Psoas muscle (tissue), 8 donors: ENCODE measurements around the gene HLA-DOB. TPM values are rescaled to one million over a fixed set of nuclear protein-coding genes. Genes with fewer than 3 reads are reported as not detected.

ENCODE experiments used
- ATAC-seq, 4 donors: fragments of 200-7000 bp; cut with Tn5 transposase; one replicate each; pipeline ENCODE4 v1.9.1; 2020; ENCODE audit warnings: moderate library complexity in 3 of 4, mild to moderate bottlenecking in 2 of 4
- DNase-seq, 2 donors: peaks; one replicate each; pipeline ENCODE4 v3.0.0-alpha.2; 2020
- H3K27ac ChIP-seq: fragments of 200-600 bp; one replicate; pipeline ENCODE4 v1.8.0; 2022
- H3K27me3 ChIP-seq, 3 donors: fragments of 200-600 bp in 1 of 3; one replicate each; pipeline versions ENCODE4 v1.6.1 to v1.8.0; 2013 to 2022; ENCODE audit warnings: low read length in 2 of 3, mild to moderate bottlenecking in 2 of 3, moderate library complexity in 1 of 3; ENCODE audit not compliant: insufficient read depth in 3 of 3
- H3K36me3 ChIP-seq, 2 donors: fragments of 200-600 bp in 1 of 2; one replicate each; pipeline versions ENCODE4 v1.6.1 to v1.8.0; 2013 to 2022; ENCODE audit warnings: low read depth in 1 of 2, mild to moderate bottlenecking in 1 of 2, moderate library complexity in 1 of 2; ENCODE audit not compliant: insufficient read depth in 1 of 2
- H3K4me1 ChIP-seq: fragments of 200-600 bp; one replicate; pipeline ENCODE4 v1.8.0; 2022
- H3K4me3 ChIP-seq: fragments of 200-600 bp; one replicate; pipeline ENCODE4 v1.8.0; 2022; ENCODE audit warnings: mild to moderate bottlenecking
- H3K9me3 ChIP-seq: fragments of 200-600 bp; one replicate; pipeline ENCODE4 v1.8.0; 2022
- CTCF ChIP-seq: fragments of 200-600 bp; IDR thresholded peaks from one replicate; pipeline ENCODE4 v1.8.0; 2022; ENCODE audit warnings: antibody characterized with exemption
- WGBS, 3 donors: extraction: QIAGEN DNeasy Blood & Tissue Kit; methylation state at CpG; one replicate each; pipeline versions ENCODE4 v1.1.6 to v1.1.7; 2013; 5-methylcytosine and 5-hydroxymethylcytosine counted together
- intact Hi-C, 2 donors: fragments of 100-400 bp; cut with DNase I; formaldehyde crosslinking; loops; one replicate each; pipeline versions ENCODE4 v1.11.0 to v1.14.2; 2022
- polyA plus RNA-seq, 3 donors: library from polyadenylated mRNA; stranded (reverse); fragments of 200-250 nt; gene quantifications; one replicate each; pipeline ENCODE4 v1.2.3, GENCODE V29; 2013
- total RNA-seq, 4 donors: library from RNA; stranded (reverse); fragmentation: NEBNext Ultra II Directional in 2 of 4; extraction: Animal tissue kit (Norgen Biotek cat#: 25700) in 2 of 4; gene quantifications; one replicate each; pipeline versions ENCODE4 v1.2.1 to v1.2.4, GENCODE V29; 2021 to 2023
- donor health status: healthy with polysubstance abuse.
- donor health status: DM: no; HTN: no; CAD: no; lungs with moderate emphysema.
- donor health status: Bipolar disorder and iron deficiency.
- donor health status: healthy.
- donor health status: DM: yes; HTN: yes; CAD: no.
- donor health status: DM: no; HTN: no; CAD: no.
- donor health status: DM: no; HTN: no; CAD: no.
- donor health status: DM: yes; HTN: yes; CAD: no.

HLA-DOB gene
- total and polyA plus RNA-seq, 7 donors: 0.10 to 0.25 (median 0.20) TPM; not detected in 3

GRCh38 chr6:32840604-32841246 lies 23.9 kb upstream of the HLA-DOB start:
- peaks cover 16% of the 10 kb centered on the region for H3K4me1 ChIP-seq
- ATAC-seq (no peak), DNase-seq (no peak)
- no peaks in the 10 kb centered on the region for H3K9me3 ChIP-seq
- intact Hi-C loops: no loop called here
- H3K4me3 ChIP-seq: no peak overlapping the region
- no peaks in the 10 kb centered on the region for H3K27me3 ChIP-seq
- no peak overlapping the region for H3K27ac ChIP-seq
- peaks cover 0 to 21% of the 10 kb centered on the region in 2 donors for H3K36me3 ChIP-seq
- TF ChIP-seq CTCF: no peak
- 88 to 94% (median 91%) methylated on average over 9 of the region's 9 CpGs for WGBS, 3 donors

DNA sequence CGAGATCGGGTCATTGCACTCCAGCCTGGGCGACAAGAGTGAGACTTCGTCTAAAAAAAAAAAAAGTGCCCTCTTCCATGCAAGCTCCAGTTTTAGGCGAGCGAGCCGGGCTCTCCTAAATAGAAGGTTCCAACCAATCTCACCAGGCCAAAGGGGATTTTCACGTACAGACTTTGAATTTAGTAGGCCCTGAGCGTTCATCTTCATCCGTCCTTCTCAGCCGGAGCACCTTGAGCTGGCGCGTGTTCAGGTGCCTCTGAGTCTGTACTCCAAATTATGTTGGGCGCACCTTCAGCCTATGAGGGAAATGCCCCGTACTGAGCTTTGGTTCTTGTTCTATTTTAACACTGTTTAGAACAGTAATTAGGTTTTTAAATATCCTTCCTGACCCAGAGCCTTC lies 22.6 kb upstream of the HLA-DOB start:
- no peak for ATAC-seq
- intact Hi-C loops: loop anchor here (2.0 kb wide), 3 partner anchors 13 to 27 kb away; partner anchors contain the start of genes PSMB9 (in 1 of the 2) and TAP1 (in 1 of the 2)

DNA sequence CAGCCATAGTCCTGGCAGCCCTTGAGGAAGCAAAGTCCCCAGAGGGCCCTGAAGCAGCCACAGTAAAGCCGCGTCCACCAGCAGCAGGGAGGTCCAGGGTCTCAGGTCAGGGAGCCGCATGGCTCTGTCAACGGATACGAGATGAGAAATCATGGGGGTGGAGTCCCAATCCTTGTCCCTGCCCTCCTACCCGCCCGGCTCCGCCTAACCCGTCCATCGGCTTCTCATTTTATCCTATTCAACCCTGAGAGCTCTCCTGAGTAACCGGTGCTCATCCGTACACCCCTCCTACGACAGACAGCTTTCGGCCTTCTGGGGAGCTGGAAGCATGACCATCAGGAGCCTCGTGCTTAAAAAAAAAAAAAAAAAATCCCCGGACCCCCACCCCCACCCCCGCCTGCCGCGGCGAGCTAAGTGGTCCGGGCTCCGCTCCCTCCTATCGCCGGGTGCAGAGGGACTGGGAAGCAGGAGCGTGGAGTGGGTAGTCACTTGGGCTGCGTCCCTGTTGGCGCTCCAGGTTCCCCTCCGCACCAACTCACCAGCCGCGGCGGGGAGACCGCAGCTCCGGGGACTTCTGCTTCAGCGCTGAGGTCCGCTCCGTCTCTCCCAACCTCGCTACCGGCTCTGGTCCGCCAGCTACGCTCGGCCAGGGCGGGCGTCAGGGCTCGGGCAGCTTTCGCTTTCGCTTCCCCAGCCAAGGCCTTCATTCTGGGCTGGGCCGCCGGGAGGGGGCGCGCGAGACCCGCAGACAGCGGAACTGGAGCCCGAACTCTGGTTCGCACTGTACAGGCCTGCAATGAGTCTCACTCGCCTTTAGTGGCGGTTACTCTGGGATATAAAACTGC lies 21.5 kb upstream of the HLA-DOB start, which contains the start of gene TAP2:
TSS of gene TAP2 (minus strand) at position 626 of the 845 bp plus-strand sequence. CDS start at position 120, 506 bp downstream.
- DNase-seq: peak; percentile 96 to 98
- Histone ChIP-seq H3K27me3 (no peaks in the 10 kb centered on the region), H3K27ac (peak within 1 kb of the TSS; percentile 95), H3K36me3 (peaks cover 0 to 39% of the 10 kb centered on the region in 2 donors), H3K4me3 (peak within 1 kb of the TSS; percentile 94), H3K9me3 (no peaks in the 10 kb centered on the region), H3K4me1 (peaks cover 12% of the 10 kb centered on the region)
- intact Hi-C loops: loop anchor here (1.0 to 2.0 kb wide), 4 partner anchors 14 to 30 kb away; partner anchors contain the start of genes PSMB9 (in 1 of the 2) and TAP1 (in 1 of the 2)
- peak; percentile 96 for TF ChIP-seq CTCF
- 0 to 2% (median 0%) methylated on average over 49 to 57 of the region's 57 CpGs for WGBS, 3 donors
- ATAC-seq: peak; percentile 97 to 98 (median 98)

More for the DNA sequence above, 22.6 kb upstream of the HLA-DOB start:
- Histone ChIP-seq H3K4me3 (no peak overlapping the region), H3K4me1 (peaks cover 12% of the 10 kb centered on the region), H3K9me3 (no peaks in the 10 kb centered on the region), H3K27ac (peak overlapping the region; percentile 95), H3K27me3 (no peaks in the 10 kb centered on the region), H3K36me3 (peaks cover 0 to 29% of the 10 kb centered on the region in 2 donors)
- DNase-seq: no peak
- no peak for TF ChIP-seq CTCF
- 86 to 87% (median 87%) methylated on average over 15 of the region's 15 CpGs for WGBS, 3 donors

- no peak for TF ChIP-seq CTCF
- peaks cover 12% of the 10 kb centered on the region for H3K4me1 ChIP-seq
- peak in 2 of 4 donors; percentile 0 to 4 for ATAC-seq
- peak overlapping the region; percentile 94 for H3K4me3 ChIP-seq
- DNase-seq: no peak
- peaks cover 0 to 43% of the 10 kb centered on the region in 2 donors for H3K36me3 ChIP-seq
- WGBS, 3 donors: 15 to 27% (median 23%) methylated on average over 6 to 12 of the region's 12 CpGs
- H3K27ac ChIP-seq: peak overlapping the region; percentile 95
- intact Hi-C loops: loop anchor here (1.0 to 2.0 kb wide), 4 partner anchors 15 to 31 kb away; partner anchors contain the start of genes PSMB9 (in 1 of the 2) and TAP1 (in 1 of the 2)
- no peaks in the 10 kb centered on the region for H3K27me3 ChIP-seq
- H3K9me3 ChIP-seq: no peaks in the 10 kb centered on the region
Measured at GRCh38 chr6:32837651-32838113, 20.9 kb upstream of the HLA-DOB start.
